Measurements from ENCODE around the gene BDNF.

- TF ChIP-seq CTCF (conservative IDR thresholded peaks at IDR 0.05; ENCODE audit: low read length), result no peak
- no peak for TF ChIP-seq EZH2phosphoT487 (IDR thresholded peaks at IDR 0.05; ENCODE audit: borderline replicate concordance)
These were observed 81.1 kb downstream of the BDNF start for GRCh38 chr11:27619039-27619574.
